HEK293T (cell line): ENCODE data around the gene POMT1.

Experiments used
- BHLHE40 ChIP-seq: fragments of 450-650 bp; IDR thresholded peaks from 2 replicates; pipeline ENCODE4 v1.6.1; 2016; ENCODE audit warnings: mild to moderate bottlenecking, moderate library complexity, borderline replicate concordance
- CTBP1 ChIP-seq: fragments of 450-650 bp; IDR thresholded peaks from 2 replicates; pipeline ENCODE4 v1.6.1; 2016; ENCODE audit warnings: borderline replicate concordance
- FOXA1 ChIP-seq: fragments of 450-650 bp; IDR thresholded peaks from 2 replicates; pipeline ENCODE4 v1.6.1; 2016; ENCODE audit warnings: mild to moderate bottlenecking
- HDGF ChIP-seq: fragments of 450-650 bp; IDR thresholded peaks from 2 replicates; pipeline ENCODE4 v1.6.1; 2017; ENCODE audit warnings: antibody characterized with exemption, borderline replicate concordance
- NFRKB ChIP-seq: fragments of 450-650 bp; IDR thresholded peaks from 2 replicates; pipeline ENCODE4 v1.6.1; 2016; ENCODE audit warnings: mild to moderate bottlenecking, moderate library complexity
- SUZ12 ChIP-seq: fragments of 450-650 bp; IDR thresholded peaks from 2 replicates; pipeline ENCODE4 v1.6.1; 2016; ENCODE audit warnings: mild to moderate bottlenecking
- TARDBP ChIP-seq: fragments of 450-650 bp; IDR thresholded peaks from 2 replicates; pipeline ENCODE4 v1.6.1; 2016
- ZNF384 ChIP-seq: fragments of 450-650 bp; IDR thresholded peaks from 2 replicates; pipeline ENCODE4 v1.6.1; 2016
- TF ChIP-seq, protein P1 (sequence below): fragments of 450-650 bp; IDR thresholded peaks from 2 replicates; pipeline ENCODE4 v1.6.1; 2016

DNA sequence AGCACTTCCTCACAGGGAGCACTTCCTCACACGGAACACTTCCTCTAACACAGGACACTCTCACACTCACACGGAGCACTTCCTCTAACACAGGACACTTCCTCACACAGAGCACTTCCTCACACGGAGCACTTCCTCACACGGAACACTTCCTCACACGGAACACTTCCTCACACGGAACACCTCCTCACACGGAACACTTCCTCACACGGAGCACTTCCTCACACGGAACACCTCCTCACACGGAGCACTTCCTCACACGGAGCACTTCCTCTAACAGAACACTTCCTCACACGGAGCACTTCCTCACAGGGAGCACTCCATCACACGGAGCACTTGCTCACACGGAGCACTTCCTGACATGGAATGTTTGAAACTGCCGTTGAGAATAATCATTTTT lies 13.4 kb downstream of the POMT1 start:
- TF ChIP-seq HDGF, result no peak
- TF ChIP-seq BHLHE40, result no peak
- TF ChIP-seq, protein P1, sequence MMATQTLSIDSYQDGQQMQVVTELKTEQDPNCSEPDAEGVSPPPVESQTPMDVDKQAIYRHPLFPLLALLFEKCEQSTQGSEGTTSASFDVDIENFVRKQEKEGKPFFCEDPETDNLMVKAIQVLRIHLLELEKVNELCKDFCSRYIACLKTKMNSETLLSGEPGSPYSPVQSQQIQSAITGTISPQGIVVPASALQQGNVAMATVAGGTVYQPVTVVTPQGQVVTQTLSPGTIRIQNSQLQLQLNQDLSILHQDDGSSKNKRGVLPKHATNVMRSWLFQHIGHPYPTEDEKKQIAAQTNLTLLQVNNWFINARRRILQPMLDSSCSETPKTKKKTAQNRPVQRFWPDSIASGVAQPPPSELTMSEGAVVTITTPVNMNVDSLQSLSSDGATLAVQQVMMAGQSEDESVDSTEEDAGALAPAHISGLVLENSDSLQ, result no peak
- TF ChIP-seq CTBP1, result no peak
- TF ChIP-seq NFRKB, result no peak
- TF ChIP-seq TARDBP, result no peak
- no peak for TF ChIP-seq SUZ12
- no peak for TF ChIP-seq ZNF384
- no peak for TF ChIP-seq FOXA1
